ENCODE measurements around the gene PABPN1L.

PABPN1L gene

DNA sequence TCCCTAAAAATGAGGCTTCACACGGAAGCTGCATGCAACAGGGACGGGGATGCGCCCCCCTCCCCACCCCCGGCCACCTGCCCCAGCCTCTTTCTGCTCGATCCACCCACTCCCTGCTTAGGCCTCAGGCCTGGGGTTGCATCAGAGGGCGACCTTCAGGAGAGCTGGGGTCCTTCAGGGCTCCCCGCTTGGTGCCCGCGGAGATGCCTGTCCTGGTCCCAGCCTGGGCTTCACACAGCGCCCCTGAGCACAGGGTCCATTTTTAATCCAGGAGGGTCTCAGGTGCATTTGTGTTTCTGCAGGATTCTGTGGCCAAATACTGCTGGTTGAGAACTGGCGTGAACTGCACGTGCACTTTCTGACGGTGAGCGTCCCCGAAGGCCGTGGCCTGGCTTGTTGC lies 47.3 kb downstream of the PABPN1L start:
- no peak overlapping the region for H3K4ac ChIP-seq (ENCODE audit: low read length)
- H2BK5ac ChIP-seq (ENCODE audit: low read length) = peak overlapping the region; percentile 13
- no peak overlapping the region for H2AK5ac ChIP-seq (ENCODE audit: low read depth, low read length)
- H3K9me3 ChIP-seq (replicated peaks in 1 of 2; ENCODE audit: control insufficient read depth in 2 of 2, insufficient read depth in 1 of 2, low read depth in 1 of 2, low read length in 2 of 2) = no peaks in the 10 kb centered on the region
- H3K14ac ChIP-seq (ENCODE audit: low read length) = no peak overlapping the region
- H3K9ac ChIP-seq (ENCODE audit: low read depth, low read length, poor library complexity) = no peak overlapping the region
- no peak overlapping the region for H4K91ac ChIP-seq (ENCODE audit: low read depth, low read length, poor library complexity)
- H3K23ac ChIP-seq (ENCODE audit: low read depth, low read length, poor library complexity) = no peak overlapping the region
- no peaks in the 10 kb centered on the region for H3K27me3 ChIP-seq (ENCODE audit: control insufficient read depth in 3 of 3, insufficient read depth in 3 of 3, low read depth in 1 of 3, low read length in 3 of 3)
- H2BK15ac ChIP-seq (ENCODE audit: low read length) = no peak overlapping the region
- no peaks in the 10 kb centered on the region for H3K79me1 ChIP-seq (ENCODE audit: low read depth, low read length)
- no peak for DNase-seq (ENCODE audit: low spot score)
- no peaks in the 10 kb centered on the region for H3K4me1 ChIP-seq (ENCODE audit: control insufficient read depth in 2 of 2, insufficient read depth in 1 of 2, low read depth in 1 of 2, low read length in 2 of 2)
- H3K36me3 ChIP-seq (replicated peaks in 1 of 2; ENCODE audit: control insufficient read depth in 2 of 2, insufficient read depth in 2 of 2, low read length in 2 of 2) = no peaks in the 10 kb centered on the region
- no peak overlapping the region for H3K18ac ChIP-seq (ENCODE audit: low read length)
- no peak overlapping the region for H3K4me3 ChIP-seq (ENCODE audit: low read length in 2 of 2)
- H4K8ac ChIP-seq (ENCODE audit: low read depth, low read length) = no peak overlapping the region
- H3K4me2 ChIP-seq (ENCODE audit: insufficient read depth, low read length, poor library complexity, severe bottlenecking) = no peak overlapping the region
- no peak overlapping the region for H3K27ac ChIP-seq (replicated peaks; ENCODE audit: low read length)
- no CpG with 5 or more reads among the region's 16 CpGs for WGBS, 2 donors (ENCODE audit: extremely low coverage in 2 of 2, insufficient read length in 2 of 2, insufficient replicate concordance in 1 of 2)
- H2BK120ac ChIP-seq (ENCODE audit: low read depth, low read length) = no peak overlapping the region
- no peak overlapping the region for H2BK12ac ChIP-seq (ENCODE audit: low read length)
- H2AFZ ChIP-seq (ENCODE audit: low read length) = no peak overlapping the region

DNA sequence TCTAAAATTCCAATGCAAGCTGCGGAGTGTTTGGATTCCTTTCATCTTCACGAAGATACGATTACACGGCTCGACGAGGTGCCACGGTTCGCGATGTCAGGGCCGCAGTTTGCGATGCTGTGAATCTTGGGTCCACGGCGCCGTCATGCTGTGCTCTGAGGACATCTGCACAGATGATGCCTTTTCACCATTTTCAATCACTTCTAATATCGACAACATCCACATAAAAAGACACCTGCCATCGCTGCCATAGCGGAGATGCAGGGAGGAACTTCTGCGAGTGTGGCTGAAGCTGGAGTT lies 47.9 kb downstream of the PABPN1L start:
- H3K4me3 ChIP-seq (ENCODE audit: low read length in 2 of 2) = no peak overlapping the region
- no peaks in the 10 kb centered on the region for H3K27me3 ChIP-seq (ENCODE audit: control insufficient read depth in 3 of 3, insufficient read depth in 3 of 3, low read depth in 1 of 3, low read length in 3 of 3)
- H3K9ac ChIP-seq (ENCODE audit: low read depth, low read length, poor library complexity) = no peak overlapping the region
- H2BK120ac ChIP-seq (ENCODE audit: low read depth, low read length) = no peak overlapping the region
- whole genome bisulfite sequencing, 2 donors (ENCODE audit: extremely low coverage in 2 of 2, insufficient read length in 2 of 2, insufficient replicate concordance in 1 of 2) = no CpG with 5 or more reads among the region's 18 CpGs
- no peak for DNase-seq (ENCODE audit: low spot score)
- no peak overlapping the region for H3K14ac ChIP-seq (ENCODE audit: low read length)
- H3K79me1 ChIP-seq (ENCODE audit: low read depth, low read length) = no peaks in the 10 kb centered on the region
- no peaks in the 10 kb centered on the region for H3K9me3 ChIP-seq (replicated peaks in 1 of 2; ENCODE audit: control insufficient read depth in 2 of 2, insufficient read depth in 1 of 2, low read depth in 1 of 2, low read length in 2 of 2)
- no peak overlapping the region for H2BK15ac ChIP-seq (ENCODE audit: low read length)
- H2AK5ac ChIP-seq (ENCODE audit: low read depth, low read length) = no peak overlapping the region
- H3K4ac ChIP-seq (ENCODE audit: low read length) = no peak overlapping the region
- no peaks in the 10 kb centered on the region for H3K36me3 ChIP-seq (replicated peaks in 1 of 2; ENCODE audit: control insufficient read depth in 2 of 2, insufficient read depth in 2 of 2, low read length in 2 of 2)
- peak overlapping the region; percentile 13 for H2BK5ac ChIP-seq (ENCODE audit: low read length)
- no peak overlapping the region for H3K4me2 ChIP-seq (ENCODE audit: insufficient read depth, low read length, poor library complexity, severe bottlenecking)
- no peaks in the 10 kb centered on the region for H3K4me1 ChIP-seq (ENCODE audit: control insufficient read depth in 2 of 2, insufficient read depth in 1 of 2, low read depth in 1 of 2, low read length in 2 of 2)
- H3K27ac ChIP-seq (replicated peaks; ENCODE audit: low read length) = no peak overlapping the region
- H3K18ac ChIP-seq (ENCODE audit: low read length) = no peak overlapping the region
- H2AFZ ChIP-seq (ENCODE audit: low read length) = no peak overlapping the region
- peak overlapping the region; percentile 25 for H3K23ac ChIP-seq (ENCODE audit: low read depth, low read length, poor library complexity)
- no peak overlapping the region for H4K8ac ChIP-seq (ENCODE audit: low read depth, low read length)
- no peak overlapping the region for H4K91ac ChIP-seq (ENCODE audit: low read depth, low read length, poor library complexity)
- no peak overlapping the region for H2BK12ac ChIP-seq (ENCODE audit: low read length)

DNA sequence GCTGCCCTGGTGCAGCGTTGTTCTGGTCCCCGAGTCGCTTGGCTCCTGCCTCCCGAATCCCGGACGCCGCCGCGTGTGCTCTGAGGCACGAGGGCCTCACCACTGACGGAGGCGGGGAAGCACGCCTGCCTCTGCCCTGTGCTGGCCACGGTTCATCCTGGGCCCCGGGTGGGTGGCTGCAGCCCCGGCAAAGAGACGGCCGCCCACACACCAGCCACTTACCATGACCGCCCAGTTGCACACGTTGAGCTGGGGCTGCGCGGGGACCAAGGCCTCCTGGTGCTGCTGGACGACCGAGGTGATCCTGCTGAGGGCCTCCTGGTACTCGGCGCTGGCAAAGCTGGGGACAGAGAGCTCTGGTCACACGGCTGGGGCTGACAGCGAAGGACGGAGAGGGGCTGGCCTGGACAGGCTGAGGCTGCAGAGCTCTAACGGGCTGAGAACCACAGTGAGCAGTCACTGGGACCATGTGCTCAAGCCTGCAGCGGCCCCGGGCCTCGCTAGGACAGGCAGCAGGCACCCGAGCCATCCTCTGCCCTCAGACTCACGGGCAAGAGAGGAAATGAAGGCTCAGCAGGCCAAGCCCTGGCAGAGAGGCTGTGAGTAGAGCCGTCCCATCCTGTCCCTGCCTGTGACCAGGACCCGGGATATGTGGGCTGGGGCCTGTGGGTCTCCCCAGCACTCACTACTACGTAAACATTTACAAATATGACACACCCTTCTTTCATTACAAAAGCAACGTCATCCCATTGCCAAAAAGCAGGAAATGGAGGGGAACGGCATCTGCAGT lies 48.5 kb downstream of the PABPN1L start:
- Histone ChIP-seq H3K18ac (ENCODE audit: low read length) (no peak overlapping the region), H3K27ac (replicated peaks; ENCODE audit: low read length) (no peak overlapping the region), H2BK15ac (ENCODE audit: low read length) (no peak overlapping the region), H2AK5ac (ENCODE audit: low read depth, low read length) (no peak overlapping the region), H3K14ac (ENCODE audit: low read length) (no peak overlapping the region), H4K91ac (ENCODE audit: low read depth, low read length, poor library complexity) (no peak overlapping the region), H3K23ac (ENCODE audit: low read depth, low read length, poor library complexity) (peak overlapping the region; percentile 25), H3K4me2 (ENCODE audit: insufficient read depth, low read length, poor library complexity, severe bottlenecking) (no peak overlapping the region), H3K4me1 (ENCODE audit: control insufficient read depth in 2 of 2, insufficient read depth in 1 of 2, low read depth in 1 of 2, low read length in 2 of 2) (no peaks in the 10 kb centered on the region), H3K4me3 (ENCODE audit: low read length in 2 of 2) (no peak overlapping the region), H2BK5ac (ENCODE audit: low read length) (no peak overlapping the region), H2BK120ac (ENCODE audit: low read depth, low read length) (no peak overlapping the region), H3K9me3 (replicated peaks in 1 of 2; ENCODE audit: control insufficient read depth in 2 of 2, insufficient read depth in 1 of 2, low read depth in 1 of 2, low read length in 2 of 2) (no peaks in the 10 kb centered on the region), H3K27me3 (ENCODE audit: control insufficient read depth in 3 of 3, insufficient read depth in 3 of 3, low read depth in 1 of 3, low read length in 3 of 3) (no peaks in the 10 kb centered on the region), H3K4ac (ENCODE audit: low read length) (no peak overlapping the region), H3K79me1 (ENCODE audit: low read depth, low read length) (no peaks in the 10 kb centered on the region), H4K8ac (ENCODE audit: low read depth, low read length) (no peak overlapping the region), H2AFZ (ENCODE audit: low read length) (no peak overlapping the region), H2BK12ac (ENCODE audit: low read length) (no peak overlapping the region), H3K36me3 (replicated peaks in 1 of 2; ENCODE audit: control insufficient read depth in 2 of 2, insufficient read depth in 2 of 2, low read length in 2 of 2) (no peaks in the 10 kb centered on the region), H3K9ac (ENCODE audit: low read depth, low read length, poor library complexity) (peak overlapping the region; percentile 63)
- no peak for DNase-seq (ENCODE audit: low spot score)
- no CpG with 5 or more reads among the region's 40 CpGs for WGBS, 2 donors (ENCODE audit: extremely low coverage in 2 of 2, insufficient read length in 2 of 2, insufficient replicate concordance in 1 of 2)

DNA sequence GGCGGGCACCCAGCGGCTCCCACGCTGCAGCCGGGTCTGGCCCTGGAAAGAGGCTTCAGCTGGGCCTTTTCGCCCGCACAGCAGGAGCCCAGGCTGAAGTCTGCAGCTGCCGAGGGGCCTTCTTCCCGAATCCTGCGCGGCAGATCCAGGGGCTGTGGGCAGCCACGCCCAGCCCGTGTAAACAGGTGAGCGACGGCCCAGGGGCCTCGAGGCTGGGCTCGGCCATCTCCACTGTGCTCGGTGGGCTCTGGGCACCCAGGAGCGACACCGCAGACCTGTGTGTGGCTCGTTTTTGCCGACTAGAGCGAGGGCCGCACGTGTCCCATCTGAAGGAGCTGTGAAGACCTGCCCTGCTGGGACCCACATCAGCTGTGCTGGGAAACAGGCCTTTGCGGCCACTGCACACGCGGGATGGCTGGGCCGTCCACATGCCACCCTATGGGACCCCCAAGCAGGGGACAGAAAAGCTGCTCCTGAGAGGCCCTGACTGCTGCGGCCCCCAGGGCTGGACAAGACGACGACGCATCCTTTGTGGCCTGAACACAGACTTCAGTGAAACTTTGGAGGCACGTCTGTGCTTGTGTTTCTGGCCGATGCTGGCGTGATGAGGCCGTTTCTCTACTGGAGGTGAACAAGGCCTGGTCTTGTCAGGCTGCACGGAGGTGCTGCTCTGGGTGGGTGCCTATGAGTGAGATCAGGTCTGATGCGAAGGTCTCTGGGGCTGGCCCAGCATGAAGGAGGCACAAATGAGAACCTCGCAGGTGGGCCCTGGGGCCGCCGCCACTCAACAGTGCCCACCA lies 49.5 kb downstream of the PABPN1L start:
- no CpG with 5 or more reads among the region's 41 CpGs for WGBS, 2 donors (ENCODE audit: extremely low coverage in 2 of 2, insufficient read length in 2 of 2, insufficient replicate concordance in 1 of 2)
- peak overlapping the region; percentile 90 for H2AK5ac ChIP-seq (ENCODE audit: low read depth, low read length)
- no peaks in the 10 kb centered on the region for H3K79me1 ChIP-seq (ENCODE audit: low read depth, low read length)
- H3K4me1 ChIP-seq (ENCODE audit: control insufficient read depth in 2 of 2, insufficient read depth in 1 of 2, low read depth in 1 of 2, low read length in 2 of 2) = no peaks in the 10 kb centered on the region
- H3K36me3 ChIP-seq (replicated peaks in 1 of 2; ENCODE audit: control insufficient read depth in 2 of 2, insufficient read depth in 2 of 2, low read length in 2 of 2) = no peaks in the 10 kb centered on the region
- H3K4me2 ChIP-seq (ENCODE audit: insufficient read depth, low read length, poor library complexity, severe bottlenecking) = no peak overlapping the region
- no peak overlapping the region for H3K4me3 ChIP-seq (ENCODE audit: low read length in 2 of 2)
- H3K23ac ChIP-seq (ENCODE audit: low read depth, low read length, poor library complexity) = peak overlapping the region; percentile 65
- peak overlapping the region; percentile 92 for H4K91ac ChIP-seq (ENCODE audit: low read depth, low read length, poor library complexity)
- no peak for DNase-seq (ENCODE audit: low spot score)
- H3K14ac ChIP-seq (ENCODE audit: low read length) = no peak overlapping the region
- H3K4ac ChIP-seq (ENCODE audit: low read length) = no peak overlapping the region
- H2BK15ac ChIP-seq (ENCODE audit: low read length) = no peak overlapping the region
- peak overlapping the region; percentile 65 for H4K8ac ChIP-seq (ENCODE audit: low read depth, low read length)
- no peaks in the 10 kb centered on the region for H3K27me3 ChIP-seq (ENCODE audit: control insufficient read depth in 3 of 3, insufficient read depth in 3 of 3, low read depth in 1 of 3, low read length in 3 of 3)
- H2BK12ac ChIP-seq (ENCODE audit: low read length) = peak overlapping the region; percentile 58
- no peak overlapping the region for H2BK120ac ChIP-seq (ENCODE audit: low read depth, low read length)
- peak overlapping the region; percentile 44 for H3K9ac ChIP-seq (ENCODE audit: low read depth, low read length, poor library complexity)
- no peak overlapping the region for H3K27ac ChIP-seq (replicated peaks; ENCODE audit: low read length)
- H2BK5ac ChIP-seq (ENCODE audit: low read length) = peak overlapping the region; percentile 24
- H3K9me3 ChIP-seq (replicated peaks in 1 of 2; ENCODE audit: control insufficient read depth in 2 of 2, insufficient read depth in 1 of 2, low read depth in 1 of 2, low read length in 2 of 2) = peaks cover 0 to 7% of the 10 kb centered on the region in 2 donors
- no peak overlapping the region for H2AFZ ChIP-seq (ENCODE audit: low read length)
- H3K18ac ChIP-seq (ENCODE audit: low read length) = peak overlapping the region; percentile 71
